Body of pancreas (tissue), 4 donors: ENCODE results near the gene SRPK3.
"Not testable (repeated sequence)": the region's sequence is repeated elsewhere in the genome, so short reads cannot be mapped to it uniquely, and the experiment has no call there.

Experiments
- CTCF ChIP-seq, 7 experiments: fragments of 450-650 bp in 4 of 7; fragments of 200-600 bp in 3 of 7; sonication (generic) in 3 of 7; IDR thresholded peaks; one replicate each; pipeline ENCODE4 v1.5.1; 2016 to 2019; ENCODE audit warnings: antibody characterized with exemption in 7 of 7
- POLR2A ChIP-seq, 3 donors: fragments of 450-650 bp; IDR thresholded peaks; one replicate each; pipeline ENCODE4 v1.6.1; 2016; ENCODE audit warnings: antibody characterized with exemption in 3 of 3, mild to moderate bottlenecking in 2 of 3

- not testable (repeated sequence) for TF ChIP-seq CTCF, POLR2A (IDR thresholded peaks at IDR 0.05)
Observed at GRCh38 chrX:153743468-153744209, 37.2 kb upstream of the SRPK3 start.
